Astrocyte of the spinal cord (primary cell): Measurements from ENCODE around the gene IRF2BP2.

Experiments used
- DNase-seq: peaks from one replicate; pipeline ENCODE4 v3.0.0; 2011; ENCODE audit warnings: low read depth, low spot score
- H3K4me3 ChIP-seq: 2 replicates; pipeline ENCODE4 v1.5.1; 2011; ENCODE audit warnings: low read depth, mild to moderate bottlenecking, low read length, moderate library complexity
- CTCF ChIP-seq: IDR thresholded peaks from 2 replicates; pipeline ENCODE4 v1.5.1; 2012; ENCODE audit warnings: low read depth, mild to moderate bottlenecking, low read length, inconsistent platforms
- in situ Hi-C: cut with HindIII; loops from 2 replicates; pipeline ENCODE4 v1.10.0; 2017; ENCODE audit warnings: low sequenced_read_pairs

The IRF2BP2 gene

GRCh38 chr1:234654002-234654733, 44.2 kb upstream of the IRF2BP2 start:
- in situ Hi-C loops: no loop called here
- no peak for TF ChIP-seq CTCF
- DNase-seq: no peak
- no peak overlapping the region for H3K4me3 ChIP-seq

- no peak for DNase-seq
- H3K4me3 ChIP-seq: no peak overlapping the region
- no peak for TF ChIP-seq CTCF
- in situ Hi-C loops: no loop called here
These were observed 39.6 kb upstream of the IRF2BP2 start for GRCh38 chr1:234649432-234650081.

- no peak for DNase-seq
- in situ Hi-C loops: no loop called here
These were observed 37.8 kb upstream of the IRF2BP2 start for GRCh38 chr1:234647758-234648157.

GRCh38 chr1:234647245-234647644, 37.3 kb upstream of the IRF2BP2 start:
- DNase-seq: no peak
- in situ Hi-C loops: no loop called here
- H3K4me3 ChIP-seq: no peak overlapping the region
- TF ChIP-seq CTCF: no peak

More at GRCh38 chr1:234647758-234648157, 37.8 kb upstream of the IRF2BP2 start:
- TF ChIP-seq CTCF: no peak
- no peak overlapping the region for H3K4me3 ChIP-seq

GRCh38 chr1:234645964-234646363, 36.0 kb upstream of the IRF2BP2 start:
- in situ Hi-C loops: no loop called here
- H3K4me3 ChIP-seq: no peak overlapping the region
- TF ChIP-seq CTCF: no peak
- DNase-seq: no peak

- no peak for TF ChIP-seq CTCF
- DNase-seq: no peak
- H3K4me3 ChIP-seq: no peak overlapping the region
- in situ Hi-C loops: no loop called here
These were observed 35.5 kb upstream of the IRF2BP2 start for GRCh38 chr1:234645474-234645953.
